Medulla oblongata (tissue), 1 donor: ENCODE results near the gene L3MBTL2.
A peak's percentile ranks its signal among the peaks of the same experiment; 100 is the strongest.
"Not testable (repeated sequence)": the region's sequence is repeated elsewhere in the genome, so short reads cannot be mapped to it uniquely, and the experiment has no call there.

ENCODE experiments used
- DNase-seq: peaks from one replicate; pipeline ENCODE4 v3.0.0-alpha.2; 2015; ENCODE audit errors: extremely low spot score

The L3MBTL2 gene

GRCh38 chr22:41204992-41205900, at the start of gene L3MBTL2:
Gene L3MBTL2 (plus strand): TSS chr22:41205312. CDS start chr22:41205363, 51 bp downstream.
- DNase-seq = peak; percentile 99

DNA sequence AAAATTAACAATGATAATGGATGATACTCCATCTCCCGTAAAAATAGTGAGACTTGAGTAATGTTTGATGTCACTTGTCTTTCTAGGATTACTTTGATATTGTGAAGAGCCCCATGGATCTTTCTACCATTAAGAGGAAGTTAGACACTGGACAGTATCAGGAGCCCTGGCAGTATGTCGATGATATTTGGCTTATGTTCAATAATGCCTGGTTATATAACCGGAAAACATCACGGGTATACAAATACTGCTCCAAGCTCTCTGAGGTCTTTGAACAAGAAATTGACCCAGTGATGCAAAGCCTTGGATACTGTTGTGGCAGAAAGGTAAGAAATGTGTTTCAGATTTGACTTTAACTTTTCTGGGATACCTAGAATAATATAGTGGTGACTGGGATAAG, 48.0 kb upstream of the L3MBTL2 start:
- DNase-seq = no peak

DNA sequence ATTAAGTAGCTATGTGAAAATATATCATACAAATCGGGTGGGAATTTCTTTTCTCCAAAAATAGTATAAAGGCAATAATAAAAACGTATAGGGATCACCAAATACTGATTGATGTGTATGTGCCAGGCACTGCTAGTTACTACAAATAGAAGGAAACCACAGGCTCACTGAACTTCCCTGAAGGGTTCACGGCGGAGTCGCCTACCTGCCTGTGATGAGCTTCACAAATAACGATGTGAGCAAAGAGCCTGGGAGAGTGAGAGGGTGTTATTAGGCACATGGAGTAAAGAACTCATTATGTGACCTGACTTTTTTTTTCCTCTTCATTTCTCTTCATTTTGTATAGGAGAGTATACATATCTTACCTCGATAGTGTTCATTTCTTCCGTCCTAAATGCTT, 36.0 kb upstream of the L3MBTL2 start:
- no peak for DNase-seq

DNA sequence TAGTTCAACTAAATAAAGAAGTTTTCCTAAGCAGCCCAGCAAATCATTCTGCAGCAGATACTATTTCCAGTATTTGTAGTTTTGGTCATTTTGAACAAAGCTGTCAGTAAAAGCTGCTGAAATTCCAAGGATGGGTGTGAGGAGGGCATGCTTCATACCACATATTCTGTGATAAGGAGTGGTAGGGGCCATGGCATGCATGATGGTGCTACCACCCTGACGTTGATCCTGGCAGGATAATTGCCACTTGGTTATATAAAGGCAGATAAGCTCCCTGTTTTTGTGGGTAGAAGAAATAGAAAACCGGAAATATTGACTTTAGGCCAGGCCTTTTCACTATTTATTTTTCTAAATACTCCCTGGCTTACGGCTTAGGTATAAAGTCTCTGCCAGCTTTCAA, 33.1 kb upstream of the L3MBTL2 start:
- no peak for DNase-seq

DNA sequence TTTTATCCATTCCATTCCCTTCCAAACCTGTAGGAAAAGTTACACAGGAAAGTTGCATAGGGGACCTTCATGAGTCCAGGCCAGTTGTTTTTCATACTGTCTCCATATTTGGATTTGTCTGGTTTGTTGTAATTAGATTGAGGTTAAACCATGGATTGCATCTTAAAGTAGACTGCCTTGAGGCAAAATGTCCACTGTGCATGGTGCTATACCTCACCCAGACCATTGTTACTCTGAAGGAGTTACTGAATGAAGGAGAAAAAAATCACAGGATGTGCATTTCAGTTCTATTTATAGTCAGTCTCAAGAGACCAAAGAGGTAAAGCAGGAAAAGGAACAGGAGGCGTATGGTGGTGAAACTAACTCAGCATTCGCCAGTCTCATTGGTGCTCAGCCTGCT, 29.6 kb upstream of the L3MBTL2 start:
- DNase-seq = no peak

DNA sequence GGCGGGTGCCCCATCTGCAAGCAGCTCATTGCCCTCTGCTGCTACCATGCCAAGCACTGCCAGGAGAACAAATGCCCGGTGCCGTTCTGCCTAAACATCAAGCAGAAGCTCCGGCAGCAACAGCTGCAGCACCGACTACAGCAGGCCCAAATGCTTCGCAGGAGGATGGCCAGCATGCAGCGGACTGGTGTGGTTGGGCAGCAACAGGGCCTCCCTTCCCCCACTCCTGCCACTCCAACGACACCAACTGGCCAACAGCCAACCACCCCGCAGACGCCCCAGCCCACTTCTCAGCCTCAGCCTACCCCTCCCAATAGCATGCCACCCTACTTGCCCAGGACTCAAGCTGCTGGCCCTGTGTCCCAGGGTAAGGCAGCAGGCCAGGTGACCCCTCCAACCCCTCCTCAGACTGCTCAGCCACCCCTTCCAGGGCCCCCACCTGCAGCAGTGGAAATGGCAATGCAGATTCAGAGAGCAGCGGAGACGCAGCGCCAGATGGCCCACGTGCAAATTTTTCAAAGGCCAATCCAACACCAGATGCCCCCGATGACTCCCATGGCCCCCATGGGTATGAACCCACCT, 28.0 kb upstream of the L3MBTL2 start:
- DNase-seq = no peak

- DNase-seq = no peak
Observed at GRCh38 chr22:41177622-41178424, 27.3 kb upstream of the L3MBTL2 start.

DNA sequence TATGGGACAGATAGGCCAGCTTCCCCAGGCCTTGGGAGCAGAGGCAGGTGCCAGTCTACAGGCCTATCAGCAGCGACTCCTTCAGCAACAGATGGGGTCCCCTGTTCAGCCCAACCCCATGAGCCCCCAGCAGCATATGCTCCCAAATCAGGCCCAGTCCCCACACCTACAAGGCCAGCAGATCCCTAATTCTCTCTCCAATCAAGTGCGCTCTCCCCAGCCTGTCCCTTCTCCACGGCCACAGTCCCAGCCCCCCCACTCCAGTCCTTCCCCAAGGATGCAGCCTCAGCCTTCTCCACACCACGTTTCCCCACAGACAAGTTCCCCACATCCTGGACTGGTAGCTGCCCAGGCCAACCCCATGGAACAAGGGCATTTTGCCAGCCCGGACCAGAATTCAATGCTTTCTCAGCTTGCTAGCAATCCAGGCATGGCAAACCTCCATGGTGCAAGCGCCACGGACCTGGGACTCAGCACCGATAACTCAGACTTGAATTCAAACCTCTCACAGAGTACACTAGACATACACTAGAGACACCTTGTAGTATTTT, 26.6 kb upstream of the L3MBTL2 start:
- peak; percentile 71 for DNase-seq

- DNase-seq = not testable (repeated sequence)
Observed at GRCh38 chr22:41180362-41180761, 24.8 kb upstream of the L3MBTL2 start.

GRCh38 chr22:41180926-41181325, 24.2 kb upstream of the L3MBTL2 start:
- DNase-seq = no peak

- no peak for DNase-seq
Observed at GRCh38 chr22:41181349-41182241, 23.5 kb upstream of the L3MBTL2 start.

DNA sequence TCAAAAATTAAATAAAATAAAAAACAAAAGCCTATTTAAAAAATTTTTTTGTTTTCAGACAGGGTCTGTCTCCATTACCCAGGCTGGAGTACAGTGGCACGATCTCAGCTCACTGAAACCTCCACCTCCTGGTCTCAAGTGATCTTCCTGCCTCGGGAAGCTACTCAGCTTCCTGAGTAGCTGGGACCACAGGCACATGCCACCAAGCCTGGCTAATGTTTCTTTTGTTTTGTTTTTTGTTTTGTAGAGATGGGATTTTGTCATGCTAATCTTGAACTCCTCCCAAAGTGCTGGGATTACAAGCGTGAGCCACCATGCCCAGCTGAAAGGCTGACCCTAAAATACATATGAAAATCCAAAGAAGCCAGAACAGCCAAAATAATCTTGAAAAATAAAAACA, 20.4 kb upstream of the L3MBTL2 start:
- DNase-seq = no peak

- no peak for DNase-seq
Observed at GRCh38 chr22:41191467-41191866, 13.6 kb upstream of the L3MBTL2 start.

GRCh38 chr22:41193829-41194228, 11.3 kb upstream of the L3MBTL2 start:
- no peak for DNase-seq

DNA sequence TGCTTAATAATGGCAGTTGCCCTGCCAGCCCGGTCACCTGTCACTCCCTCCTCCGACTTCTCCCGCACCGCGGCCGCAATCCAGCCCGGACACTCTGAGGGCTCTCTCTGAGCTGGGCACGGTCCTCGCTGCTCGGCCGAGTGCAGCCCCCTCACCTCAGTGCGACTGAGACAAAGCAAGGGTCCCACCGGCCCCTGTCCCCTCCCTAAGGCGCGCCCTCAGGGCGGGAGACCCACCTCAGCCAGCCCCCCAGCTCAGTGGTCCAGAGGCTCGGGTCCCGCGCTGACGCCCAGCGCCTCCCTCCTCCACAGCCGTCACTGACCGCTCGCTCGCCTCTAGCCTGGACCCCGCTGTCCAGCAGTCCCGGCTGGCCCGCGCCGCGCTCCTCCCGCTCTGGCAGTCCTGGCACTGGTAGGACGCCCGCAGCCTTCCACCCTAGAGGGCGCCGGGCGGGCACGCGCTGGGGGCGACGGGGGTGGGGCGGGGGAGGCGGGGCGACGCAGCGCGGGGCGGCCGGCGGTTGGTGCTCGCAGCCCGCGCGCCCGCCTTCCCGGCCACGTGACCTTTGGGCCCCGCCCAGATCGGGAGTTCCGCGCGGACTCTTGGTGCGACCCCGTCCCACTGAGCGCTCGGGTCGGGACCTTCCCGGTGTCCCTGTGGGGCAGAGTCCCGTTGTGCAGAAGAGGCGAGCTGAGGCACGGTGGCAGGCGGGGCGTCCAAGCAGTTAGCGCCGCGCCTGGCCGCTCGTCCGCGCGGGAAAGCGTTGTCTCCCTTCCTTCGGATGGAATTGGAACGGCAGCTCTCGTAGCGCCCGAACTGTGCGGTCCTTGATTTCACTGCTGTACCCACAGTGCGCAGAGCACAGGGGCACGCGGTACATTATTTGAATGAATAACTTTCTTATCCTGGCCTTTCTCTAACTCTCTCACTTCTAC, 7.8 kb upstream of the L3MBTL2 start:
- peak; percentile 87 for DNase-seq

- DNase-seq = no peak
Observed at GRCh38 chr22:41198027-41198580, 7.0 kb upstream of the L3MBTL2 start.

DNA sequence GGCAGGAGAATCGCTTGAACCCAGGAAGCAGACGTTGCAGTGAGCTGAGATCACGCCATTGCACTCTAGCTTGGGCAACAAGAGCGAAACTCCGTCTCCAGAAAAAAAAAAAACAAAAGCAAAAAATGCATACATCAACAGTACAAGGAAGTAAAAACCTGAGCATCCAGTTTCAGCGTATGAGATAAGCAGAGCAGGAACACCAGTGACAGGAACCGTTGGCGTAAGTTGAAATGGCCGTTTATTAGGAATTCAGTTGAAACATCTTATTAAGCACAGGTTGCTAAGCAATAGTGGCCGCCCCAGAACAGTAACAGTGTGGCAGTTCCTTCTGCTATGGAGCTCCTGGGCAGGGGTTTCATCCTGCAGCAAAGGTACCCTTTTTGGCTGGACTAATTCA, 4.0 kb upstream of the L3MBTL2 start:
- DNase-seq = no peak

DNA sequence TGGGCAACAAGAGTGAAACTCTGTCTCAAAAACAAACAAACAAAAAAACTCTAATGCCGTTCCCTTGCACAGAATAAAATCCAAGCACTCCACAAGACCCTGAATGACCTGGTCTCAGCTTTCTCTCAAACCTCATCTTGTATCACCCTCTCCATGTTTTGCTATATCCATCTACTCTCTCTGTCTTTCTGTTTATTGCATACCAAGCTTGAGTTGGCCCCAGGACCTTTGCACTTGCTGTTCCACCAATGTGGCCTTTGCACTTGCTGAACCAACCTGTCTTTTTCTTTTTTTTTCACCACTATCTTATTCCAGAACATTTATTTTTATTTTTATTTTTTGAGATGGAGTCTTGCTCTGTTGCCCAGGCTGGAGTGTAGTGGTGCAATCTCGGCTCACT, 2.0 kb upstream of the L3MBTL2 start:
- no peak for DNase-seq

- DNase-seq = no peak
Observed at GRCh38 chr22:41204066-41204465, 1.0 kb upstream of the L3MBTL2 start.

GRCh38 chr22:41206719-41207118, 1.6 kb downstream of the L3MBTL2 start:
- DNase-seq = no peak
